HCT116 (cell line): Measurements from ENCODE around the gene CDC42BPB. TPM values are rescaled to one million over a fixed set of nuclear protein-coding genes. Genes with fewer than 3 reads are reported as not detected.

ENCODE experiments used
- ATAC-seq: fragments of 200-7000 bp; cut with Tn5 transposase; 2 replicates; pipeline ENCODE4 v1.9.1; 2020; ENCODE audit warnings: mild to moderate bottlenecking, moderate library complexity
- BruUV-seq: library from RNA; stranded (reverse); fragments of 400-500 nt; replicated peaks from 2 replicates; lab custom pipeline; 2021; lab: Mats Ljungman, UMichigan
- CTCF ChIA-PET: fragments of 300-600 bp; sonication (Branson Sonifier 250); formaldehyde crosslinking; loops from one replicate; lab custom pipeline; 2021; ENCODE audit warnings: antibody characterized with exemption; lab: Charles Lee
- POLR2A ChIA-PET: fragments of 300-600, 350-600 bp; sonication (Branson Sonifier 250); formaldehyde crosslinking; loops from one replicate; lab custom pipeline; 2021; ENCODE audit warnings: antibody characterized with exemption; lab: Charles Lee
- RAD21 ChIA-PET, 2 experiments: fragments of 300-600 bp; sonication (Branson Sonifier 250); formaldehyde crosslinking; loops; one replicate each; lab custom pipeline; 2023; ENCODE audit warnings: low total read pairs in 2 of 2; ENCODE audit not compliant: uncharacterized antibody in 2 of 2, unreplicated experiment in 2 of 2, low non-redundant PET in 1 of 2; lab: Charles Lee
- DNase-seq: peaks from one replicate; pipeline ENCODE4 v3.0.0-alpha.2; 2010; ENCODE audit warnings: low read depth, low spot score
- H2AFZ ChIP-seq: fragments of 200-600 bp; shearing (Covaris generic), sonication (generic); 2 replicates; pipeline ENCODE4 v1.6.1; 2017; ENCODE audit warnings: low read depth, mixed run types, mixed read lengths, antibody characterized with exemption, low read length; ENCODE audit not compliant: poor library complexity, severe bottlenecking
- H3K27ac ChIP-seq: 2 replicates; pipeline ENCODE4 v1.5.1; 2012; ENCODE audit warnings: low read depth, low read length
- H3K27me3 ChIP-seq: fragments of 200-600 bp; sonication (generic); 2 replicates; pipeline ENCODE4 v1.6.1; 2016; ENCODE audit warnings: mixed run types, low read length, mixed read lengths; ENCODE audit not compliant: insufficient read depth
- H3K36me3 ChIP-seq, 2 experiments: fragments of 200-500 bp in 1 of 2; fragments of 200-600 bp in 1 of 2; sonication (Bioruptor generic) in 1 of 2; sonication (generic) in 1 of 2; 2 replicates each; pipeline versions ENCODE4 v1.5.1 to v1.6.1; 2014 to 2016; ENCODE audit warnings: low read length in 2 of 2, inconsistent platforms in 1 of 2, mixed read lengths in 1 of 2, mixed run types in 1 of 2; ENCODE audit not compliant: insufficient read depth in 2 of 2, control insufficient read depth in 1 of 2
- H3K4me1 ChIP-seq, 2 experiments: fragments of 200-600 bp in 1 of 2; sonication (generic) in 1 of 2; 2 replicates each; pipeline versions ENCODE4 v1.5.1 to v1.6.1; 2012 to 2017; ENCODE audit warnings: low read length in 2 of 2, inconsistent platforms in 1 of 2, mild to moderate bottlenecking in 1 of 2, mixed read lengths in 1 of 2, mixed run types in 1 of 2, moderate library complexity in 1 of 2; ENCODE audit not compliant: insufficient read depth in 2 of 2, control insufficient read depth in 1 of 2
- H3K4me2 ChIP-seq: fragments of 200-600 bp; sonication (generic); 2 replicates; pipeline ENCODE4 v1.6.1; 2017; ENCODE audit warnings: mixed run types, low read length, mixed read lengths
- H3K4me3 ChIP-seq, 2 experiments: fragments of 200-600 bp in 1 of 2; sonication (generic) in 1 of 2; replicated peaks in 1 of 2; 2 replicates each; pipeline ENCODE4 v1.5.1; 2011 to 2016; ENCODE audit warnings: low read length in 2 of 2, control low read depth in 1 of 2, low read depth in 1 of 2, mild to moderate bottlenecking in 1 of 2, mixed read lengths in 1 of 2, mixed run types in 1 of 2
- H3K79me2 ChIP-seq: fragments of 200-600 bp; sonication (generic); 2 replicates; pipeline ENCODE4 v1.6.1; 2017; ENCODE audit warnings: mild to moderate bottlenecking, mixed run types, low read length, moderate library complexity, mixed read lengths; ENCODE audit not compliant: insufficient read depth
- H3K9ac ChIP-seq: fragments of 200-600 bp; sonication (generic); 2 replicates; pipeline ENCODE4 v1.6.1; 2016; ENCODE audit warnings: low read length, mixed read lengths
- H3K9me2 ChIP-seq: fragments of 200-600 bp; sonication (generic), shearing (Covaris generic); 2 replicates; pipeline ENCODE4 v1.6.1; 2017; ENCODE audit warnings: mixed run types, mild to moderate bottlenecking, moderate library complexity; ENCODE audit not compliant: insufficient read depth
- H3K9me3 ChIP-seq, 2 experiments: fragments of 200-500 bp in 1 of 2; fragments of 200-600 bp in 1 of 2; sonication (Bioruptor generic) in 1 of 2; sonication (generic) in 1 of 2; 2 replicates each; pipeline ENCODE4 v1.6.1; 2014 to 2017; ENCODE audit warnings: low read length in 2 of 2, mixed read lengths in 2 of 2, inconsistent platforms in 1 of 2, low read depth in 1 of 2, mild to moderate bottlenecking in 1 of 2, mixed run types in 1 of 2, moderate library complexity in 1 of 2; ENCODE audit not compliant: control insufficient read depth in 1 of 2, insufficient read depth in 1 of 2
- H4K20me1 ChIP-seq: fragments of 200-600 bp; sonication (generic), shearing (Covaris generic); 2 replicates; pipeline ENCODE4 v1.6.1; 2017; ENCODE audit warnings: mixed run types, mild to moderate bottlenecking, moderate library complexity; ENCODE audit not compliant: insufficient read depth
- EGR1 ChIP-seq: IDR thresholded peaks from 2 replicates; pipeline ENCODE4 v1.6.1; 2012; ENCODE audit warnings: low read depth
- ELF1 ChIP-seq: IDR thresholded peaks from 2 replicates; pipeline ENCODE4 v1.6.1; 2012; ENCODE audit warnings: low read depth, borderline replicate concordance
- EZH2phosphoT487 ChIP-seq: fragments of 200-600 bp; IDR thresholded peaks from 2 replicates; pipeline ENCODE4 v1.6.1; 2018; ENCODE audit warnings: antibody characterized with exemption, borderline replicate concordance
- FOSL1 ChIP-seq: IDR thresholded peaks from 2 replicates; pipeline ENCODE4 v1.6.1; 2012; ENCODE audit warnings: low read depth
- JUND ChIP-seq: IDR thresholded peaks from 2 replicates; pipeline ENCODE4 v1.6.1; 2012
- RAD21 ChIP-seq: IDR thresholded peaks from 2 replicates; pipeline ENCODE4 v1.6.1; 2012; ENCODE audit warnings: low read depth, mild to moderate bottlenecking
- SRF ChIP-seq: IDR thresholded peaks from 2 replicates; pipeline ENCODE4 v1.6.1; 2012; ENCODE audit warnings: low read depth
- YY1 ChIP-seq: IDR thresholded peaks from 2 replicates; pipeline ENCODE4 v1.6.1; 2011; ENCODE audit warnings: low read length, low read depth, moderate library complexity, mild to moderate bottlenecking; ENCODE audit not compliant: insufficient replicate concordance; ENCODE audit errors: extremely low read depth
- ZNF274 ChIP-seq: fragments of 200-500 bp; sonication (Bioruptor generic); IDR thresholded peaks from 2 replicates; pipeline ENCODE4 v1.6.1; 2014; ENCODE audit warnings: mild to moderate bottlenecking, low read depth, low read length, inconsistent platforms
- intact Hi-C: fragments of 100-400 bp; cut with micrococcal nuclease; formaldehyde crosslinking; loops from 2 replicates; pipeline ENCODE4 v1.10.0; 2022
- total RNA-seq: library from RNA; stranded (reverse); gene quantifications from one replicate; pipeline ENCODE4 v1.2.1, GENCODE V29; 2021; ENCODE audit not compliant: unreplicated experiment
- TF ChIP-seq, protein P1 (sequence below), 3 experiments: fragments of 200-600 bp in 1 of 3; sonication (generic) in 1 of 3; IDR thresholded peaks in 2 of 3; conservative IDR thresholded peaks in 1 of 3; 2 replicates each; pipeline ENCODE4 v1.5.1; 2012 to 2017; ENCODE audit warnings: low read depth in 2 of 3, low read length in 2 of 3, antibody characterized with exemption in 1 of 3, borderline replicate concordance in 1 of 3, control low read depth in 1 of 3, mild to moderate bottlenecking in 1 of 3, mixed read lengths in 1 of 3, mixed run types in 1 of 3, moderate library complexity in 1 of 3; ENCODE audit not compliant: insufficient read depth in 1 of 3

Gene CDC42BPB
- total RNA-seq, 1 experiment from 2014 or later, result 85.6 TPM

DNA sequence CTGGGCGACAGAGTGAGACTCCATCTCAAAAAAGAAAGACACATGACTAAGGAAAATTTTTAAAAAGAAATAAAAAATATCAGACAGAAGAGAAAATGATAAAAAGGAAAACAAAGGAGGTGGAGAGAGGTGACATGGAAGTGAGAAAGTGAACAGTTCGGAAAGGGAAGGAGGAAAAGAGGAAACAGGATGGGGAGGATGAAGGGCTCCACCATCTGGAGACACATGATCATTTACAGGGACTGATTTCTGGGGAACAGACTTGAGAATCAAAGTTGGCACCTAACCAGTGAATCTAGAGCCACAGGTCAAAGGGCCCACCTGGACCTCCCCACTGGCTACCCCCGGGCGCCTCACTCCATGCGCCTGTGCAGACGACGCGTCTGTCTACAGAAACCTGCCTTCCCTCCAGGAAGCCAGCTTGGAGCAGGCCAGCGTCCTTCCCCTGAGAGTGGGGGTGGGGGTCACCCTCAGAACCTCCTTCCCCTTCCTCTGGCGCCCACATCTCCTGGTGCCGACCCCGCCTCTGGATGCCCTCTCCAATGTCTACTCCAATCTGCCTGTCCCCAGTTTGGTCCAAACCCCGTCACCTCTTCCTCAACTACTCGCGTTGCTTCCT, 74.4 kb downstream of the CDC42BPB start:
- CTCF ChIA-PET, result no interaction called here

DNA sequence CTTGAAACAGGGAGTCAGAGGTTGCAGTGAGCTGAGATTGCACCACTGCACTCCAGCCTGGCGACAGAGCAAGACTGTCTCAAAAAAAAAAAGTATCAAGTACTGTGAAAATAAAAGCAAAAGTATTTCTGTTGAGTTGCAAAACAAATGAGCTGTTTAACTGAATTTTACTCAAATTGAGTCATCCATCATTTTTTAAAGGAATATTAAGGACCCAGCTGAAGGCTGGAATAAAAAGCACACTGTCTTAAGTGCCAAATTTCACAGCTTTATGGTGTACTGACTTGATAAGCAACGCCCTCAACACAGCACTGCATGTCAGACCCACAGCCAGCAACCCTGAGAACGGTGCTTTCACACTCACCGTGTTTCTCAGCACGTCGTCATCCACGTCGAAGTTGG, 76.9 kb downstream of the CDC42BPB start:
- no peak for TF ChIP-seq EZH2phosphoT487
- no peak for TF ChIP-seq YY1
- TF ChIP-seq JUND, result no peak
- no peak for TF ChIP-seq SRF
- no peak for TF ChIP-seq ELF1
- no peak for TF ChIP-seq EGR1
- TF ChIP-seq RAD21, result no peak
- TF ChIP-seq ZNF274, result no peak
- TF ChIP-seq, all 23 proteins: peak for 0
- no peaks in the 10 kb centered on the region for H3K4me1 ChIP-seq
- H3K27ac ChIP-seq, result no peak overlapping the region
- BruUV-seq, result no TSS peak
- CTCF ChIA-PET, result no interaction called here
- ATAC-seq, result no peak
- intact Hi-C loops, result no loop called here
- H3K9ac ChIP-seq, result no peak overlapping the region
- H2AFZ ChIP-seq, result no peak overlapping the region
- H3K27me3 ChIP-seq, result no peaks in the 10 kb centered on the region
- H3K79me2 ChIP-seq, result no peaks in the 10 kb centered on the region
- H3K9me2 ChIP-seq, result no peaks in the 10 kb centered on the region
- H3K4me3 ChIP-seq, result no peak overlapping the region
- peaks cover 14 to 29% of the 10 kb centered on the region in 2 experiments; a peak in 3 of 4 replicates for H3K36me3 ChIP-seq
- DNase-seq, result no peak
- POLR2A ChIA-PET, result interaction anchor here (0.6 kb wide), 1 partner anchor 268 kb away, joined by 4 read pairs; no protein-coding TSS in a partner anchor
- no peaks in the 10 kb centered on the region for H3K9me3 ChIP-seq
- no peak overlapping the region for H3K4me2 ChIP-seq
- RAD21 ChIA-PET, result no interaction called here
- no peaks in the 10 kb centered on the region for H4K20me1 ChIP-seq

More for the DNA sequence above, 74.4 kb downstream of the CDC42BPB start:
- Histone ChIP-seq H3K27ac (no peak overlapping the region), H3K36me3 (peaks cover 15 to 17% of the 10 kb centered on the region in 2 experiments; a peak in 3 of 4 replicates), H3K9ac (no peak overlapping the region), H4K20me1 (no peaks in the 10 kb centered on the region), H3K9me3 (peaks cover 0 to 4% of the 10 kb centered on the region in 2 experiments; a peak in 1 of 4 replicates), H2AFZ (no peak overlapping the region), H3K4me2 (no peak overlapping the region), H3K4me1 (peaks cover 0 to 6% of the 10 kb centered on the region in 2 experiments; a peak in 1 of 4 replicates)
- intact Hi-C loops, result no loop called here
- no peak; the same call in 1 of the 2 replicates for ATAC-seq
- no peak for DNase-seq
- no peak for TF ChIP-seq EGR1
- 0 out of 2 replicates have a peak, but pooled peaks have one; percentile 19 for TF ChIP-seq RAD21
- no peak for TF ChIP-seq FOSL1
- TF ChIP-seq, protein P1, sequence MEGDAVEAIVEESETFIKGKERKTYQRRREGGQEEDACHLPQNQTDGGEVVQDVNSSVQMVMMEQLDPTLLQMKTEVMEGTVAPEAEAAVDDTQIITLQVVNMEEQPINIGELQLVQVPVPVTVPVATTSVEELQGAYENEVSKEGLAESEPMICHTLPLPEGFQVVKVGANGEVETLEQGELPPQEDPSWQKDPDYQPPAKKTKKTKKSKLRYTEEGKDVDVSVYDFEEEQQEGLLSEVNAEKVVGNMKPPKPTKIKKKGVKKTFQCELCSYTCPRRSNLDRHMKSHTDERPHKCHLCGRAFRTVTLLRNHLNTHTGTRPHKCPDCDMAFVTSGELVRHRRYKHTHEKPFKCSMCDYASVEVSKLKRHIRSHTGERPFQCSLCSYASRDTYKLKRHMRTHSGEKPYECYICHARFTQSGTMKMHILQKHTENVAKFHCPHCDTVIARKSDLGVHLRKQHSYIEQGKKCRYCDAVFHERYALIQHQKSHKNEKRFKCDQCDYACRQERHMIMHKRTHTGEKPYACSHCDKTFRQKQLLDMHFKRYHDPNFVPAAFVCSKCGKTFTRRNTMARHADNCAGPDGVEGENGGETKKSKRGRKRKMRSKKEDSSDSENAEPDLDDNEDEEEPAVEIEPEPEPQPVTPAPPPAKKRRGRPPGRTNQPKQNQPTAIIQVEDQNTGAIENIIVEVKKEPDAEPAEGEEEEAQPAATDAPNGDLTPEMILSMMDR (IDR thresholded peaks at IDR 0.05 in 2 of 3, conservative IDR thresholded peaks at IDR 0.05 in 1 of 3; ENCODE audit: borderline replicate concordance in 1 of 3, insufficient read depth in 1 of 3, low read depth in 2 of 3, low read length in 2 of 3), result no peak; a peak in 1 of 6 replicates
- TF ChIP-seq, all 23 proteins: peak for 1
- no peaks in the 10 kb centered on the region for H3K27me3 ChIP-seq
- no peaks in the 10 kb centered on the region for H3K9me2 ChIP-seq
- RAD21 ChIA-PET, result no interaction called here
- peaks cover 7% of the 10 kb centered on the region; the same call in 1 of the 2 replicates for H3K79me2 ChIP-seq
- POLR2A ChIA-PET, result no interaction called here
- H3K4me3 ChIP-seq, result no peak overlapping the region
- BruUV-seq, result no TSS peak
